PC-9 (cell line): ENCODE measurements around the gene GALR2.

Experiments
- EZH2 ChIP-seq: fragments of 200-600 bp; sonication (generic); IDR thresholded peaks from 2 replicates; pipeline ENCODE4 v1.8.0; 2017; ENCODE audit warnings: antibody characterized with exemption, low read depth
- TF ChIP-seq, protein P1 (sequence below): fragments of 200-600 bp; sonication (generic); conservative IDR thresholded peaks from 2 replicates; pipeline ENCODE4 v1.6.1; 2017; ENCODE audit warnings: mixed run types, antibody characterized with exemption, mild to moderate bottlenecking, moderate library complexity

DNA sequence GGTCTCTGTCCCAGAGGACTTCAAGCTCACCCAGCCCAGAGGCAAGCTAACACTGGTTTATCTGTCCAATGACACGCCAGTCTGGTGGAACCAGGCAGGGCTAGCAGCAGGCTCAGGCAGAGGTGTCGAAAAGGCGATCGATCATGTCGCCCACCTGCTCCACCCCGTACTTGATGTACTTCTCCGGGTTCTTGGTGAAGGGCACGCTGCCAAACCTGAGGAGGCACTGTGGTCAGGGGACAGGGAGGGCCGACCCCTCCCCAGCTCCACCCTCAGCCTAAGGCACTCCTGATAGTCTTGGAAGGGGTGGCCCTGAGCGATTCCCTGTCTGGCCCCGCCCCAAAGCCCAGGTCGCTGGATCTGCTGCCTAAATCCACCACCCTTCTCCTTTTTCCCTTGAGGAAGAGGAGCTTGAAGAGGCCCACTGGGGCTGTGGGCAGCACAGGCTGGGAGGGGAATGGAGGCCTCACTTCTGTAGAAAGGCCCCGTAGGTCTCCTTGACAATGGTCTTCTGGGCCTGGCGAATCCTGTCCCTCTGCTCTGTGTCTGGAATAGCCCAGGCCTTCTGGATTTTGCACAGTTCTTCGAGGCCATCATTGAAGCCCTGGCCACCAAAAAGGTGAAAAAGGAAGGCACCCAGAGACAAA lies 9.1 kb downstream of the GALR2 start:
- TF ChIP-seq, protein P1, sequence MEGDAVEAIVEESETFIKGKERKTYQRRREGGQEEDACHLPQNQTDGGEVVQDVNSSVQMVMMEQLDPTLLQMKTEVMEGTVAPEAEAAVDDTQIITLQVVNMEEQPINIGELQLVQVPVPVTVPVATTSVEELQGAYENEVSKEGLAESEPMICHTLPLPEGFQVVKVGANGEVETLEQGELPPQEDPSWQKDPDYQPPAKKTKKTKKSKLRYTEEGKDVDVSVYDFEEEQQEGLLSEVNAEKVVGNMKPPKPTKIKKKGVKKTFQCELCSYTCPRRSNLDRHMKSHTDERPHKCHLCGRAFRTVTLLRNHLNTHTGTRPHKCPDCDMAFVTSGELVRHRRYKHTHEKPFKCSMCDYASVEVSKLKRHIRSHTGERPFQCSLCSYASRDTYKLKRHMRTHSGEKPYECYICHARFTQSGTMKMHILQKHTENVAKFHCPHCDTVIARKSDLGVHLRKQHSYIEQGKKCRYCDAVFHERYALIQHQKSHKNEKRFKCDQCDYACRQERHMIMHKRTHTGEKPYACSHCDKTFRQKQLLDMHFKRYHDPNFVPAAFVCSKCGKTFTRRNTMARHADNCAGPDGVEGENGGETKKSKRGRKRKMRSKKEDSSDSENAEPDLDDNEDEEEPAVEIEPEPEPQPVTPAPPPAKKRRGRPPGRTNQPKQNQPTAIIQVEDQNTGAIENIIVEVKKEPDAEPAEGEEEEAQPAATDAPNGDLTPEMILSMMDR: no peak
- TF ChIP-seq EZH2: no peak
